Spinal cord (tissue), 10 donors: ENCODE data around the gene TCEA2. TPM values are rescaled to one million over a fixed set of nuclear protein-coding genes. Genes with fewer than 3 reads are reported as not detected.

Source experiments
- DNase-seq, 6 donors: peaks; one replicate each; pipeline versions ENCODE4 v3.0.0 to v3.0.0-alpha.2; 2013 to 2015; ENCODE audit warnings: low spot score in 6 of 6, low read depth in 4 of 6
- H3K27ac ChIP-seq: one replicate; pipeline ENCODE4 v1.5.1; 2013; ENCODE audit warnings: low read depth, low read length, control low read depth
- H3K27me3 ChIP-seq: one replicate; pipeline ENCODE4 v1.6.1; 2013; ENCODE audit warnings: low read length; ENCODE audit not compliant: control insufficient read depth, insufficient read depth
- H3K36me3 ChIP-seq: one replicate; pipeline ENCODE4 v1.6.1; 2013; ENCODE audit warnings: low read length; ENCODE audit not compliant: control insufficient read depth, insufficient read depth
- H3K4me1 ChIP-seq: one replicate; pipeline ENCODE4 v1.6.1; 2013; ENCODE audit warnings: low read length; ENCODE audit not compliant: control insufficient read depth, insufficient read depth
- H3K4me3 ChIP-seq: one replicate; pipeline ENCODE4 v1.5.1; 2013; ENCODE audit warnings: low read depth, low read length, control low read depth
- H3K9me3 ChIP-seq: one replicate; pipeline ENCODE4 v1.6.1; 2013; ENCODE audit warnings: low read length; ENCODE audit not compliant: control insufficient read depth, insufficient read depth
- WGBS: methylation state at CpG from one replicate; pipeline ENCODE4 v1.1.5; 2013; ENCODE audit warnings: missing lambda C conversion rate; ENCODE audit not compliant: insufficient coverage; 5-methylcytosine and 5-hydroxymethylcytosine counted together
- polyA plus RNA-seq, 2 donors: library from polyadenylated mRNA; unstranded; fragments of 120-200 nt; gene quantifications; one replicate each; pipeline ENCODE4 v1.2.1, GENCODE V29; 2013; ENCODE audit not compliant: insufficient read length in 2 of 2
- total RNA-seq, 2 donors: library from RNA; depleted of rRNA in 1 of 2; stranded (reverse); fragments of 120-200 nt in 1 of 2; fragments of >200 nt in 1 of 2; gene quantifications; one replicate each; pipeline versions ENCODE4 v1.2.3 to v1.2.4, GENCODE V29; 2013 to 2014
- donor health status: healthy.

Gene TCEA2
- total and polyA plus RNA-seq, 4 donors = 35.9 to 170 (median 113) TPM

GRCh38 chr20:64107736-64108457 is 44.9 kb downstream of the TCEA2 start:
- H3K36me3 ChIP-seq = peaks cover 5% of the 10 kb centered on the region
- no peaks in the 10 kb centered on the region for H3K27me3 ChIP-seq
- DNase-seq = no peak
- no peak overlapping the region for H3K27ac ChIP-seq
- H3K4me1 ChIP-seq = peaks cover 36% of the 10 kb centered on the region
- WGBS = 72% methylated on average over 19 of the region's 19 CpGs
- H3K4me3 ChIP-seq = no peak overlapping the region
- no peaks in the 10 kb centered on the region for H3K9me3 ChIP-seq

GRCh38 chr20:64108731-64109681 is 46.0 kb downstream of the TCEA2 start:
- Histone ChIP-seq H3K27me3 (no peaks in the 10 kb centered on the region), H3K9me3 (no peaks in the 10 kb centered on the region), H3K27ac (no peak overlapping the region), H3K36me3 (peaks cover 5% of the 10 kb centered on the region), H3K4me1 (peaks cover 30% of the 10 kb centered on the region), H3K4me3 (no peak overlapping the region)
- 83% methylated on average over 22 of the region's 26 CpGs for WGBS
- no peak for DNase-seq

DNA sequence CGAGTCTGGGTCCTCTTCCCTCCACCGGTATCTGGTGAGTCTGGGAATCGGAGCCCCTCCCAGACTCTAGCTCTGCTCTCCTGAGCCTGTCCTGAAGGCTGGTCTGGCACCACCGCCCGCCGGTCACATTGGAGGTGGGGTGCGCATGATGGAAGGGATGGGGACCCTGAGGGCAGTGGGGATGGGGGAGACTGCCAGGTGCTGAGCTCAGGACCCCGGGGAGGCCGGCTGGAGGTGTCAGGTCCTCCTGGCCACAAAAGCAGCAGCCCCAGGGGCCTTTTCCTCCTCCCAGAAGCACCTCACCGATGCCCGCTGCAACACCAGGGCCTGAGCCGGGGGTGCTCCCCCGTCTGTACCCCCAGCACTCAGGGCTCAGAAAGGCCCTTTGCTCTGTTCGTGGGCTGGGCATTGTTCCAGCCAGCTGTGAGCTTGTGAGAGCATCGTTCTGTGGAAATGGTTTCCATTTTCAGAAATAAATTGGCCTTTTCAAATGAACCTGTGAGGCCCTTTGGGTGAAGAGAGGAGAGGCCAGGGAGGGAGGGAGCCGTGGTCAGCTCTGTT is 46.9 kb downstream of the TCEA2 start:
- Histone ChIP-seq H3K27me3 (no peaks in the 10 kb centered on the region), H3K27ac (no peak overlapping the region), H3K4me3 (no peak overlapping the region), H3K4me1 (peaks cover 34% of the 10 kb centered on the region), H3K36me3 (peaks cover 3% of the 10 kb centered on the region), H3K9me3 (no peaks in the 10 kb centered on the region)
- DNase-seq = peak in 1 of 6 donors; percentile 50
- 54% methylated on average over 9 of the region's 16 CpGs for WGBS

DNA sequence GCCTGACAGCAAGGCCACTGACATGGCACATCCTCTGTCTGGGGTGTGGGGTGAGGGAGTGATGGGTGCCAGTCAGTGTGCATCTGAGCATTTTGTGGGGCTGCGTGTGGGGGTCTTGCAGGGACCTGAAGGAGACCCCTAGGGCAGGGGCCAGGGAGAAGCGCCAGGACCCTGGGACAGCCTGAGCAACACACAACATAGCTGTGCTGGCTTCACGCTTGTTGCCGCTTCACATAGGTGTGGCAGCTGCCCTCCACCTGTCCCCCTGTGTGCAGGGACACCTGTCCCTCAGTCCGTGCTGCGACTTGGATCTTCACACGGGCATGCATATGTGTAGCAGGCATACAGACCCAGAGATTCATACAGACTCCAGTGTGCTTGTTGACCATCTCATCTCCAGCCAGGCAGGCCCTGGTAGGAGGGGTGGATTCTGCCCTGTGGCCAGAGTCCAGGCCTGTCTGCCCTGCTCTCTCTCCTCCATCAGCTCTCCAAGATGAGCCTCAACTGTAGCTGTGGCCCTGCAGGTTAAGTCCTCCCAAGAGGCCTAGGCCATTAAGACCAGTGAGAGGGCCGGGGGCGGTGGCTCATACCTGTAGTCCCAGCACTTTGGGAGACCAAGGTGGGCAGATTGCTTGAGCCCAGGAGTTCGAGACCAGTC is 47.5 kb downstream of the TCEA2 start:
- no peak for DNase-seq
- Histone ChIP-seq H3K4me1 (peaks cover 40% of the 10 kb centered on the region), H3K27ac (no peak overlapping the region), H3K27me3 (no peaks in the 10 kb centered on the region), H3K9me3 (no peaks in the 10 kb centered on the region), H3K4me3 (no peak overlapping the region), H3K36me3 (peaks cover 3% of the 10 kb centered on the region)
- WGBS = 97% methylated on average over 10 of the region's 10 CpGs

- no peaks in the 10 kb centered on the region for H3K27me3 ChIP-seq
- H3K4me3 ChIP-seq = no peak overlapping the region
- 63% methylated on average over 15 of the region's 19 CpGs for WGBS
- DNase-seq = no peak
- H3K4me1 ChIP-seq = peaks cover 55% of the 10 kb centered on the region
- H3K9me3 ChIP-seq = no peaks in the 10 kb centered on the region
- peaks cover 3% of the 10 kb centered on the region for H3K36me3 ChIP-seq
- no peak overlapping the region for H3K27ac ChIP-seq
Observed at GRCh38 chr20:64111841-64112641, 49.0 kb downstream of the TCEA2 start.

- H3K36me3 ChIP-seq = peaks cover 3% of the 10 kb centered on the region
- WGBS = 80% methylated on average over 18 of the region's 18 CpGs
- DNase-seq = no peak
- no peaks in the 10 kb centered on the region for H3K27me3 ChIP-seq
- no peaks in the 10 kb centered on the region for H3K9me3 ChIP-seq
- H3K4me1 ChIP-seq = peaks cover 55% of the 10 kb centered on the region
- no peak overlapping the region for H3K4me3 ChIP-seq
- no peak overlapping the region for H3K27ac ChIP-seq
Observed at GRCh38 chr20:64112691-64113443, 49.9 kb downstream of the TCEA2 start.

GRCh38 chr20:64113444-64113775 is 50.4 kb downstream of the TCEA2 start:
- no peak for DNase-seq
- WGBS = 85% methylated on average over 5 of the region's 6 CpGs
- Histone ChIP-seq H3K4me1 (peaks cover 55% of the 10 kb centered on the region), H3K4me3 (no peak overlapping the region), H3K27ac (no peak overlapping the region), H3K9me3 (no peaks in the 10 kb centered on the region), H3K27me3 (no peaks in the 10 kb centered on the region), H3K36me3 (peaks cover 3% of the 10 kb centered on the region)

DNA sequence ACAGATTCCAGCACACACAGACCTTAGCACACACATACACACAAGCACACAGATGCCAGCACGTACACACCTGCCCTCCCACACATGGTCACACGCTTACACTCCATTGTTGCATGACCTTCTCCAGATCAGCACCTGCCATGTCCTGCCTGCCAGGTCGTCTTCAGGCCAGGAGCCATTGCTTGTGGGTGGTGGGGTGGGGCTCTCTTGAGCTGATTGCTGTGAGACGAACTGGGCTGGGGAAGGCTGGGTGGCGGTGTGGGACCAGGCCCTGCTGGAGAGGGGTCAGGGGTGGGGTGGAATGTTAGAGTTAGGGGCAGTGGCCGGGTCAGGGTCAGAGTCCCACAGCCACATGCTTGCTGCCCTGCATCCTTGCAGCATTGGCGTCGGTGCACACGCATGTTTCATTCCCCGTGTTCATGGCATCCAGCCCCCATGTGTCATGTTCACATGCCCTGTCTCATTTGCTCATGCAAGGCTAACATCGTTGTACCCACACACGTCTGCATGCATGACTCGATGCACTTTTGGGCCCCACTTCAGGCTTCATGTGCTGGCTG is 50.9 kb downstream of the TCEA2 start:
- Histone ChIP-seq H3K4me1 (peaks cover 55% of the 10 kb centered on the region), H3K36me3 (peaks cover 3% of the 10 kb centered on the region), H3K27ac (no peak overlapping the region), H3K4me3 (no peak overlapping the region), H3K27me3 (no peaks in the 10 kb centered on the region), H3K9me3 (no peaks in the 10 kb centered on the region)
- no peak for DNase-seq
- WGBS = 82% methylated on average over 10 of the region's 13 CpGs
